Stimulated activated CD4-positive, alpha-beta T cell treated with anti-CD3 and anti-CD28 coated beads, Interleukin-4, amount 100 ng/mL, for 24 hours (primary cell): ENCODE results near the gene DIMT1.

Experiments
- DNase-seq: peaks from one replicate; pipeline ENCODE4 v3.0.0-alpha.2; 2020

DIMT1 gene

DNA sequence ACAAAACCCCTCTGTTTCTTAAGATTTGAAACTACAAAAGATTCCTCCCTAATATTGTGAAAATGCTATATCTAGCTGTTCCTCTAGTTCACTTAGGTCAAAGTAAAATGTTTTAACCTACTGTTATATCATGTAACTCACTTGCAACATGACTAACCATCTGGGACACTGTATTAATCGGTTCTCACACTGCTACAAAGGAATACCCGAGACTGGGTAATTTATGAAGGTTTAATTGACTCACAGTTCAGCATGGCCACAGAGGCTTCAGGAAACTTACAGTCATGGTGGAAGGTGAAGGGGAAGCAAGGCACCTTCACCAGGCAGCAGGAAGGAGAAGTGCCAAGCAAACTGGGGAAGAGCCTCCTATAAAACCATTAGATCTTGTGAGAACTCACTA, 34.7 kb downstream of the DIMT1 start:
- no peak for DNase-seq

DNA sequence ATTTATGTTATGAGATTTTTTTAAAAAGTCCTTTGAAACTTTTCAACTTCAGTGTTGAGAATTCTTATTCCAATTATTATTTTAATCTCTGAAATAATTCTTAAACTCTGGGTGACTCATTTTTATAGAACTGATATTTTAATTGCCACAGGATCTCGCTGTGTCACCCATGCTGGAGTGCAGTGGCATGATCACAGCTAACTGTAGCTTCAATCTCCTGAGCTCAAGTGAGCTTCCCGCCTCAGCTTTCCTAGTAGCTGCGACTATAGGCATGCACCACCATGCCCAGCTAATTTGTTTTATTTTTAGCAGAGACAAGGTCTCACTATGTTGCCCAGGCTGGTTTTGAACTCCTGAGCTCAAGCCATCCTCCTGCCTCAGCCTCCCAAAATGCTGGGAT, 41.0 kb downstream of the DIMT1 start:
- no peak for DNase-seq

DNA sequence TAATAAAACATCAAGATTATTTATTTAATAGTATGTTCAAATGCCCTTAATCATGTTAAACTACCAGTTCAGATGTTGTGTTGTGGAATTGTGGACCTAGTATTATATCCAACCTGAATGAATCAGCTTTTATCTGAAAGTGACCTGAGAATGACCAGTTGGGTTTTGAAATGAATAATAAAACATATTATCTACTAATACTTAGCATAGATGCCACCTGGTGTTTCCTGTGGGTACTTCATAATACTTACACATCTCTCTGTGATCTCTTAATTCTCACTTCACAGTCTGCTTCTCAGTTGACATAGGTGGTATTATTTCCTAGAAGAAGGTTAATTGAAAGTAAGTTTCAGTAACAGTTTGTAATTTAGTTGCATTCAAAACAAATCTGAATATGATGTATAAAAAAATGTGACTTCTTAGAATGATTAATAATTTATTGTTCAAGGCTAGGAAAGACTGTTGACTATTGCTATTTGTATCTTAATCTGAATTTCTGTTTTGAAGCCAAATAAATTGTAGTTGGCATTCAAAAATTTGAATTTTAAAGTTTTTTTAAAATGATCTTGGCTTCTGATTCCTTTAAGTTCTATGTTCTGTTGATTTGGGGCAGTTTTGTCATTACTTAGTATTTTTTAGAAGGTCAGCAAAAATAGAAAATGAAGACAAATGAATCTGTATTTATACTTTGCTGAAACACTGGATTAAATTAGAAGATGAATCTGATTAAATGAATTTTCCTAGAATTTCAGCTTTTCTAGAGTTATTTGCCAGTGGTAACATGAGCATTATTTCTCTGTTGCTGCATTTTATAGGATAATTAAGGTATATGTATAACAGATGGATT, 49.5 kb downstream of the DIMT1 start:
- DNase-seq, result peak; percentile 27

DNA sequence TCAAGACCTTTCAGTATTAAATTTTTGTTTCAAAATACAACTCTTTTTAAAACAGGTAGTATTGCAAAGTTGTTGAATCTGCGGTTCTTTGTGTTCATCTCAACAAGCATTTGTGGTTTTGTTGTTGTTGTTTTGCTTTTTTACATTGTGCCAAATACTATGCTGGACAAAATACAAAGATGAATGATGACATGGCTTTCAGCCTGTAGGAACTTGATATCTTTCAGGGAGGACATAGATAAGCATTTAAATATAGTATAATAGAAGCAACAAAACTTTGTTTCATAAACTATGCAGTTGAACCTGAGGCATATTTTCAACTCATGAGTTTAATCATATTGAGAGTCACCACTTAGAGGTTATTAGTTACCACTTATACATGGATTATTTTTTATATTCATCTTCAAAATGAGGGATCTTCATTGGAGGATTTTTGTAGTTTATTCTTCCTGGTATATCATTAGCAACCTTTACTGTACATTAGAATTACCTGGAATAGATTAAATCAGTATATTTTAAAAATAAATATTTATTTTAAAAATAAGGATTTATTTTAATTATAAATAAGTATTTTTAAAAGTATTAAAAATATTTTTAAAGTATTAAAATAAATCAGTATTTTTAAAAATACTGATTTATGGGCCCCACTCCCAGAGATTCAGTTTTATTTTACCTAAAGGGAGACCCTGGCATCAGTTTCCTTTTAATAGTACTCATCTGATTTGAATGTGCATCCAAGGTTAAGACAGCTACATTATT, 54.8 kb downstream of the DIMT1 start:
- DNase-seq, result no peak

DNA sequence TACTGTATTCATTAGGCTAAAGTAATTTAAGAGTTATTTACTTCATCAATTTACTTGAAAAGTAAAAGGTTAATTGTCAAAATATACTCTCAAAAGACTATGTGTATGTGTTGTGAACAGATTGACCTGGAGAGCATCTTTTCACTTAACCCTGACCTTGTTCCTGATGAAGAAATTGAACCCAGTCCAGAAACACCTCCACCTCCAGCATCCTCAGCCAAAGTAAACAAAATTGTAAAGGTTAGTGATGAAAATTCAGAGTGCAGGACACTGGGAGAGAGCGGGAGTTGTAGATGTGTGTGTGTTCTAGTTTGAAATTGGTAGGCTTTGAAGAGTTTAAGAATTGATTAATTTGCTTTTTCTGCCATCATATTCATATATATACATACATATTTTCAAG, 55.8 kb downstream of the DIMT1 start:
- no peak for DNase-seq

DNA sequence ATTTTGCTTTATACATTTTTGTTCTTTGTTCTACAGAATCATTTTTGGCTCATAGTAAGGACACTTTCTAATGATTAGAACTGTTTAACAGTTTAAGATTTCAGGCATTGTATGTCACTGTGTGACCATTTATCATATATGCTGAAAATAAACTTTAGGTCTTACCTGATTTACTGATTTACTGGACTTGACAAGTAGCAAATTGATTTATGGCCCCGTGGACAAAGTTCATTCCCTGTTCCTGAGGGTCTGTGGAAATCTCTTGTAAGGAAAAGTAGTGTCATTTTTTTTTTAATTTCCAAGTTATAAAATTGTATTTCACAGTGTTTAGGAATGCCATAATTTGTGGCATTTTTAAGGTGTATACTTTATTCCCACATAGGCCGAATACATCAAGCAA, 57.0 kb downstream of the DIMT1 start:
- DNase-seq, result no peak

DNA sequence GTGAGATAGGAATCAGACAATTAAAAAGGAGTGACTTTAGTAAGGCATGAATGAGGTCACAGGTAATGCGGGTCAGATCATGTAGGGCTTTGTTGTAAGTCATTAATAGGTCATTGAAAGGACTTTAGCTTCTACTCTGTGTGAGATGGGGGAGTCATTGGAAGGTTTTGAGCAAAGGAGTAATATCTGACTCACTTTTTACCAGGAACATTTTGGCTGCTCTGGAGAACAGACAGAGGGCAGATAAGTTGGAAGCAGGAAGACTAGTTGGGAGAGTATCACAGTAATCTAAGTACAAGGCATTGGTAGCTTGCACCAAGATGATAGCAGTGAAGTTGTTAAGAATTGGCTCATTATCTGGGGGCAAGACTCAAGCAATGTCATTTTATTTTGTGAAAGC, 60.3 kb downstream of the DIMT1 start:
- no peak for DNase-seq

DNA sequence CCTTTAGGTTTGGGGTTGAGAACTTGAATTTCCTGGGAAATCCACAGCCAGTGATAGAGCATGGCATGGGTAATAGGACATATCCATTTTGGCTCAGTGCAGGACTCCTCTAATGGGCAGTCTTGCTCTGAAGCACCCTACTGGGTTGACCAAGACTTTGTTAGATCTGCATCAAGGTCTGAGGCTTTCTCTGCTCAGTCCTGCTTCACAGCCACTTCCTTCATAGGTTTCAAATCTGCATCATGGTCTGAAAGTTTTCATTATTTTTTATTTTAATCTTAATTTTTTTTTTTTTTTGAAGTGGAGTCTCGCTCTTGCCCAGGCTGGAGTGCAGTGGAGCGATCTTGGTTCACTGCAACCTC, 61.2 kb downstream of the DIMT1 start:
- no peak for DNase-seq

DNA sequence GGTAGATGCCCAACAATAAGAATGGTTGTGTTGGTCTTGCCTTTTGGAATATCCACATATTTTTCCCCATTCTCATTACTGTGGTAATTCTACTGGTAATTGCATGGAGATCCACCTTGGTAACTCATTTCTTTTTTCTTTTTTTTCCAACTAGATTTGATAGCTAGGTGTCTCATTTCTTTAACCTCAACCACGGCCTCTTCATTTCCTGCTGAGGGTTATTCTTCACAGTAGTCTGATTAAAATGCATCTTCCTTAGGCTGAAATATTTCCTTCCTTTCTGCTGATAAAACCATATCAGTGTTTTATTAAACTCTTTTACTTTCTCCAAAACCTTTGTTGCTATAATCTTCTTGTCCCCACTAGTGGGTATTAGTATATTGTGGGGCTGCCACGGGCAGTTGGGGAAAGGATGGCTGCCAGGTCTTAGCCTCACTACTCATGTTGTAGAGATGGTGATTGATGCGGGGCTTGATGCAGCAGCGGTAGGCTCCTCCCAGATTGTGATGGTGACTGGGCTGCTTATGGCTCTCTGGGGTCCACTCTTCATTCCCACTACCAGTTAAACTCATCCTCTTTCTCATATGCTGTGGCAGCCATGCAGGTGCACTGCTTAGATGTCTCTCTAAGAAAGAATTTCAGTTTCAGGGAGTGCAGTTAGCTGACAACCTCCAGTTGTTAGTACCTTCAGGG, 61.8 kb downstream of the DIMT1 start:
- DNase-seq, result no peak

DNA sequence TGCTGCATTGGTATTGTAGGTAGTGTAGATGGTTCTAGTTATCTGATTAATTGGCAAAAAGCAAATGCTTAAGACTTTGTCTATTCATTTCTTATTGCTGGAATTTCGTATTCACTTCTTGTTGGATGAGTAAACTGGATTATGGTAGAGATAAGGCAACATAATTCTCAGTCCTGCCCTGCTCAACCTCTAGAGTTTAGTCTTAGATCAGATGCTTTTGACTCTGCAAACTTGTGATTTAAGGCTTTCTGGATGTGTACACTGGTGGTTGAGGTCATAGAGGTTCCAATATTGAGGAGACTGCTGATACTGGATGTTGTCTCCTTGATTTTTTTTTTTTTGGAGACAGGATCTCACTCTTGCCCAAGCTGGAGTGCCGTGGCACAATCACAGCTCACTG, 62.7 kb downstream of the DIMT1 start:
- DNase-seq, result no peak

DNA sequence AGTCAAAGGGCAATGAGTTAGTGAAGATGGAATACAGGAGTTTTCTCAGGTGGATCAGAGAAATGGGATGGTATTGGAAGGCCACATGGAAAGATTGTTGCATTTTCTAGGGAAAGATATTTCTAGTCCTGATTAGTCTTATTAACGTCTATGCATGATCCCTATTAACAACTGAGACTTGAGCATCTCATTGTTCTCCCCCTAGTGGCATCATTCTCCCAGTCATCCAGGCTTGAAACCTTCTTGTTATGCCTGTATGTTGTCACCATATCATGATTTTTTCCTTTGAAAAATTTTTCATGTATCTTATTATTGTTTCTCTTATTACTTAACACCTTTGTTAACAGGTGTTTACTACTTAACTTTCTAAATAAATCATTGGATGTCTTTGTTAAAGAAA, 63.3 kb downstream of the DIMT1 start:
- peak; percentile 23 for DNase-seq
